HepG2 (cell line): ENCODE measurements around the gene SLC29A1. TPM values are rescaled to one million over a fixed set of nuclear protein-coding genes. Genes with fewer than 3 reads are reported as not detected.

Source experiments
- BORCS8-MEF2B ChIP-seq: sonication (generic); formaldehyde crosslinking; IDR thresholded peaks from 2 replicates; pipeline ENCODE4 v1.8.0; 2022; ENCODE audit warnings: mild to moderate bottlenecking, missing genetic modification reagents
- CREM ChIP-seq, 2 experiments: sonication (generic) in 1 of 2; formaldehyde crosslinking in 1 of 2; IDR thresholded peaks; 2 replicates each; pipeline versions ENCODE4 v1.4.0 to v1.6.1; 2016 to 2020; ENCODE audit warnings: antibody characterized with exemption in 1 of 2, mild to moderate bottlenecking in 1 of 2, missing genetic modification reagents in 1 of 2
- EED ChIP-seq: sonication (generic); formaldehyde crosslinking; IDR thresholded peaks from 2 replicates; pipeline ENCODE4 v1.5.0; 2020; ENCODE audit warnings: mild to moderate bottlenecking, missing genetic modification reagents
- ELF3 ChIP-seq: IDR thresholded peaks from 2 replicates; pipeline ENCODE4 v1.6.1; 2016; ENCODE audit warnings: missing genetic modification reagents, missing compliant biosample characterization
- HNF4A ChIP-seq: sonication (generic); formaldehyde crosslinking; IDR thresholded peaks from 2 replicates; pipeline ENCODE4 v1.4.0; 2020; ENCODE audit warnings: missing genetic modification reagents
- JUND ChIP-seq: sonication (generic); formaldehyde crosslinking; IDR thresholded peaks from 2 replicates; pipeline ENCODE4 v1.8.0; 2022; ENCODE audit warnings: mild to moderate bottlenecking, missing genetic modification reagents
- MIER2 ChIP-seq: IDR thresholded peaks from 2 replicates; pipeline ENCODE4 v1.6.1; 2016; ENCODE audit warnings: missing biosample characterization, missing genetic modification reagents
- MNT ChIP-seq: fragments of 450-650 bp; IDR thresholded peaks from 2 replicates; pipeline ENCODE4 v1.6.1; 2016
- PPARG ChIP-seq: conservative IDR thresholded peaks from 2 replicates; pipeline ENCODE4 v1.6.1; 2016; ENCODE audit warnings: missing biosample characterization, missing genetic modification reagents
- SALL1 ChIP-seq: sonication (generic); formaldehyde crosslinking; IDR thresholded peaks from 2 replicates; pipeline ENCODE4 v1.8.0; 2022; ENCODE audit warnings: mild to moderate bottlenecking, missing genetic modification reagents
- SNAI1 ChIP-seq: sonication (generic); formaldehyde crosslinking; IDR thresholded peaks from 2 replicates; pipeline ENCODE4 v1.5.0; 2020; ENCODE audit warnings: mild to moderate bottlenecking, missing genetic modification reagents, borderline replicate concordance
- SP140L ChIP-seq: sonication (generic); formaldehyde crosslinking; IDR thresholded peaks from 2 replicates; pipeline ENCODE4 v1.4.0; 2020; ENCODE audit warnings: missing genetic modification reagents, borderline replicate concordance
- TCF7L2 ChIP-seq: IDR thresholded peaks from 2 replicates; pipeline ENCODE4 v1.6.1; 2011; ENCODE audit warnings: mild to moderate bottlenecking, low read depth, low read length, moderate library complexity
- ZBTB8A ChIP-seq: sonication (generic); formaldehyde crosslinking; IDR thresholded peaks from 2 replicates; pipeline ENCODE4 v1.4.0; 2020; ENCODE audit warnings: mild to moderate bottlenecking, low read depth, missing genetic modification reagents, borderline replicate concordance
- ZNF296 ChIP-seq: sonication (generic); formaldehyde crosslinking; conservative IDR thresholded peaks from 2 replicates; pipeline ENCODE4 v1.5.0; 2020; ENCODE audit warnings: mild to moderate bottlenecking, missing genetic modification reagents
- ZNF350 ChIP-seq: sonication (generic); formaldehyde crosslinking; IDR thresholded peaks from 2 replicates; pipeline ENCODE4 v1.4.0; 2020; ENCODE audit warnings: mild to moderate bottlenecking, low read depth, missing genetic modification reagents, borderline replicate concordance
- ZNF501 ChIP-seq: sonication (generic); formaldehyde crosslinking; IDR thresholded peaks from 2 replicates; pipeline ENCODE4 v1.5.1; 2020; ENCODE audit warnings: mild to moderate bottlenecking, moderate library complexity, missing genetic modification reagents
- ZNF607 ChIP-seq: sonication (generic); formaldehyde crosslinking; IDR thresholded peaks from 2 replicates; pipeline ENCODE4 v1.5.1; 2020; ENCODE audit warnings: missing genetic modification reagents, mild to moderate bottlenecking, borderline replicate concordance
- ZNF629 ChIP-seq: sonication (generic); formaldehyde crosslinking; conservative IDR thresholded peaks from 2 replicates; pipeline ENCODE4 v1.5.0; 2020; ENCODE audit warnings: missing genetic modification reagents
- ZNF652 ChIP-seq: IDR thresholded peaks from 2 replicates; pipeline ENCODE4 v1.6.1; 2016; ENCODE audit warnings: low read depth, borderline replicate concordance
- ZNF781 ChIP-seq: sonication (generic); formaldehyde crosslinking; IDR thresholded peaks from 2 replicates; pipeline ENCODE4 v1.5.1; 2020; ENCODE audit warnings: borderline replicate concordance, mild to moderate bottlenecking, missing genetic modification reagents; ENCODE audit errors: not compliant biosample characterization
- ZSCAN21 ChIP-seq: sonication (generic); formaldehyde crosslinking; IDR thresholded peaks from 2 replicates; pipeline ENCODE4 v1.8.0; 2022; ENCODE audit warnings: mild to moderate bottlenecking, missing genetic modification reagents, moderate library complexity, borderline replicate concordance
- polyA plus RNA-seq, 8 experiments: library from polyadenylated mRNA; depleted of rRNA in 3 of 8; stranded (reverse) in 7 of 8; unstranded in 1 of 8; fragments of >200 nt; fragmentation: Illumina TruSeq in 4 of 8; extraction: Trizol in 4 of 8; gene quantifications; 2 replicates each; pipeline versions ENCODE4 v1.2.1 to v1.2.3, GENCODE V29; 2011 to 2016; ENCODE audit warnings: low read depth in 4 of 8, missing spikeins in 1 of 8, mixed read lengths in 1 of 8; ENCODE audit not compliant: insufficient read depth in 1 of 8
- total RNA-seq, 5 experiments: library from RNA; depleted of rRNA; stranded (reverse); fragments of >200 nt; fragmentation: Illumina TruSeq; extraction: Trizol; gene quantifications; 2 replicates each; pipeline ENCODE4 v1.2.3, GENCODE V29; 2016; ENCODE audit warnings: low read depth in 1 of 5
- TF ChIP-seq, protein P1 (sequence below): sonication (generic); formaldehyde crosslinking; IDR thresholded peaks from 2 replicates; pipeline ENCODE4 v1.5.0; 2020; ENCODE audit warnings: mild to moderate bottlenecking, missing genetic modification reagents
- TF ChIP-seq, protein P2 (sequence below): sonication (generic); formaldehyde crosslinking; IDR thresholded peaks from 2 replicates; pipeline ENCODE4 v1.5.1; 2020; ENCODE audit warnings: mild to moderate bottlenecking, missing genetic modification reagents, borderline replicate concordance

SLC29A1 gene
- total and polyA plus RNA-seq, 2 of the 13 experiments (the other 11 are each of a cell fraction or from before 2014, with no cell fraction given) = 43.2 to 106 TPM

- TF ChIP-seq, protein P1, sequence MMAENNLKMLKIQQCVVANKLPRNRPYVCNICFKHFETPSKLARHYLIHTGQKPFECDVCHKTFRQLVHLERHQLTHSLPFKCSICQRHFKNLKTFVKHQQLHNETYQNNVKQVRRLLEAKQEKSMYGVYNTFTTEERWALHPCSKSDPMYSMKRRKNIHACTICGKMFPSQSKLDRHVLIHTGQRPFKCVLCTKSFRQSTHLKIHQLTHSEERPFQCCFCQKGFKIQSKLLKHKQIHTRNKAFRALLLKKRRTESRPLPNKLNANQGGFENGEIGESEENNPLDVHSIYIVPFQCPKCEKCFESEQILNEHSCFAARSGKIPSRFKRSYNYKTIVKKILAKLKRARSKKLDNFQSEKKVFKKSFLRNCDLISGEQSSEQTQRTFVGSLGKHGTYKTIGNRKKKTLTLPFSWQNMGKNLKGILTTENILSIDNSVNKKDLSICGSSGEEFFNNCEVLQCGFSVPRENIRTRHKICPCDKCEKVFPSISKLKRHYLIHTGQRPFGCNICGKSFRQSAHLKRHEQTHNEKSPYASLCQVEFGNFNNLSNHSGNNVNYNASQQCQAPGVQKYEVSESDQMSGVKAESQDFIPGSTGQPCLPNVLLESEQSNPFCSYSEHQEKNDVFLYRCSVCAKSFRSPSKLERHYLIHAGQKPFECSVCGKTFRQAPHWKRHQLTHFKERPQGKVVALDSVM (CRISPR knock-in tag) = peak; percentile 60; the same call in 1 of the 2 replicates
- TF ChIP-seq SALL1 (peak; percentile 27; the same call in 1 of the 2 replicates), TCF7L2 (no peak), ZNF350 (CRISPR knock-in tag) (0 out of 2 replicates have a peak, but pooled peaks have one; percentile 85), ZNF629 (CRISPR knock-in tag) (no peak; the same call in 1 of the 2 replicates), MIER2 (CRISPR knock-in tag) (no peak), ZNF652 (CRISPR knock-in tag) (no peak), ZNF296 (CRISPR knock-in tag) (no peak), EED (CRISPR knock-in tag) (0 out of 2 replicates have a peak, but pooled peaks have one; percentile 17), PPARG (CRISPR knock-in tag) (peak; percentile 26; the same call in 1 of the 2 replicates), SP140L (no peak), ZNF501 (CRISPR knock-in tag) (peak; percentile 84), ZBTB8A (peak; percentile 19; the same call in 1 of the 2 replicates), ZNF607 (CRISPR knock-in tag) (peak; percentile 78; the same call in 1 of the 2 replicates), MNT (peak; percentile 28; the same call in 1 of the 2 replicates), ZNF781 (peak; percentile 74), BORCS8-MEF2B (CRISPR knock-in tag) (no peak), SNAI1 (0 out of 2 replicates have a peak, but pooled peaks have one; percentile 60), ZSCAN21 (peak; percentile 86), ELF3 (peak; percentile 24; the same call in 1 of the 2 replicates), HNF4A (CRISPR knock-in tag) (no peak), JUND (CRISPR knock-in tag) (peak; percentile 53; the same call in 1 of the 2 replicates), CREM (IDR thresholded peaks at IDR 0.05) (0 out of 2 replicates have a peak, but pooled peaks have one; percentile 37), CREM (CRISPR knock-in tag; IDR thresholded peaks at IDR 0.05) (no peak)
- TF ChIP-seq, protein P2, sequence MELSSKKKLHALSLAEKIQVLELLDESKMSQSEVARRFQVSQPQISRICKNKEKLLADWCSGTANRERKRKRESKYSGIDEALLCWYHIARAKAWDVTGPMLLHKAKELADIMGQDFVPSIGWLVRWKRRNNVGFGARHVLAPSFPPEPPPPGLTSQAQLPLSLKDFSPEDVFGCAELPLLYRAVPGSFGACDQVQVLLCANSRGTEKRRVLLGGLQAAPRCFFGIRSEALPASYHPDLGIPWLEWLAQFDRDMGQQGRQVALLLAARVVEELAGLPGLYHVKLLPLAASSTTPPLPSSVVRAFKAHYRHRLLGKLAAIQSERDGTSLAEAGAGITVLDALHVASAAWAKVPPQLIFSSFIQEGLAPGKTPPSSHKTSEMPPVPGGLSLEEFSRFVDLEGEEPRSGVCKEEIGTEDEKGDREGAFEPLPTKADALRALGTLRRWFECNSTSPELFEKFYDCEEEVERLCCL (CRISPR knock-in tag) = peak; percentile 48; the same call in 1 of the 2 replicates
Observed at GRCh38 chr6:44237021-44237812, 13.8 kb downstream of the SLC29A1 start (continued).
